Fibroblast of villous mesenchyme (primary cell): ENCODE data around the gene RASEF. TPM values are rescaled to one million over a fixed set of nuclear protein-coding genes. Genes with fewer than 3 reads are reported as not detected.

ENCODE experiments used
- DNase-seq: peaks from one replicate; pipeline ENCODE4 v3.0.0-alpha.2; 2010; ENCODE audit warnings: low read depth
- H3K4me3 ChIP-seq: 2 replicates; pipeline ENCODE4 v1.5.1; 2011; ENCODE audit warnings: low read depth, mild to moderate bottlenecking, low read length
- CTCF ChIP-seq: IDR thresholded peaks from 2 replicates; pipeline ENCODE4 v1.5.1; 2012; ENCODE audit warnings: low read depth, mild to moderate bottlenecking, low read length; ENCODE audit not compliant: insufficient read depth
- total RNA-seq: library from RNA; depleted of rRNA; stranded (reverse); fragments of >200 nt; gene quantifications from 2 replicates; pipeline ENCODE4 v1.2.3, GENCODE V29; 2012

The RASEF gene
- total RNA-seq, 1 donor = 0.43 TPM

DNA sequence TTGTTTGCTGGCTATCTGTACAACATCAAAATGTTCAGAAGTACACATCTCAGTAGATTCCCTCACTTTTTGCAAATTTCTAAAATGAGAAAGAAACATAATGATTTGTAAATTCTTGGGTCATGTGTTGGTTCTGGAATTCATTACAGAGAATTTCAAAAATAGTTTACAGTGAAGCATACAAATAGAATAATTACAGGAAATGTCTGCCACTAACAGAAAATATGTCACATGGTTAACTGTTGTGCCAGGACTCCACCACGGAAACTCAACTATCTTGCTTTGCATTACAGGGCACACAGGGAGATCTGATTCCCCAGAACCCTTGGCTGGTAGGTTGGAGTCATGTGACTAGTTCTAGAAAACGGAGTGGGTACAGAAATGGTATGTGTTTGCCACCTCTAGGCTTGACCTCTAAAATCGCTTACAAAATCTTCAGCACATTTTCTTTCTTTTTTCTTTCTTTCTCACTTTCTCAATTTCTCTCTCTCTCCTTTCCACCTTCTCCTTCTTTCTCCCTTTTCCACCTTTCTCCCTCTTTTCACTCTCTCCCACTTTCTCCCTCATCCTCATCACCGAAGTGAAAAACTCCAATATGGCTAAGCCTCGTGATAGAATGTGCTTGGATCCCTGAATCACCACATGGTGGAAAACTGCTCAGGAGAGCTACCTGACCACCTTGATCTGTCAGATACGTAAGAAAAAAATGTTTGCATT lies 32.4 kb downstream of the RASEF start:
- DNase-seq = no peak
- no peak overlapping the region for H3K4me3 ChIP-seq
- no peak for TF ChIP-seq CTCF

- TF ChIP-seq CTCF = no peak
Observed at GRCh38 chr9:83029531-83030137, 33.3 kb downstream of the RASEF start.

DNA sequence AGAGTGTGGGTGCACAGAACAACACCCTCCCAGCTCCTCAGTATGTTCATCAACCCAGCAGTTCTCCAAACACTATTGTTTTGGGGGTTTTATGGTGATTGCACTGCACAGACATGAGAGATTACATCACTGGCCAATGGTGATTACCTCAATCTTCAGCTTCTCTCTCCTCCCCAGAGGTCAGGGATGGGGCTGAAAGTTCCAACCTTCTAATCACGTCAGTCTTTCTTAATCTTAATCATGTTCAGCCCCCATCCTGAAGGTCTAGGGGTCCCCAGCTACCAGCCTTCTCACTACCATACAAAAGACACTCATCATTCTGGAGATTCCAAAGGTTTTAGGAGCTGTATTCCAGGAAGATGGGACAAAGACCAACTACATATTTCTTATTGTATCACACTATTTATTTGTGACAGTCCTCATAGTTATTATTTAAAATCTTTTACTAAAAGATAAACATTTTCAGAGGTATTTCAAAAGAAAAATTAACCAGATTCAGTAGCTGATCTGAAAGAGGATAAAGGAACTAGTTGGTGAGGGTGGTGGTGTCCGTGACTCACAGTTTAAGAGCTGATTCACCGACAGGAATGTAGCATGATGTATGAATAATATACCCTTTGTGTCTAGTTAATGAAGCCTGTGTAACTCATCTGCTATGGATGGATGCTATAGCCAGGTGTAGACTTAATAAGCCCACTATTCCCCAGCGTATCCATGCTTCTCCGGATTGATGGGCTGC lies 35.6 kb downstream of the RASEF start:
- peak; percentile 74 for DNase-seq
- no peak for TF ChIP-seq CTCF
- no peak overlapping the region for H3K4me3 ChIP-seq

More at GRCh38 chr9:83029531-83030137, 33.3 kb downstream of the RASEF start:
- no peak for DNase-seq
- H3K4me3 ChIP-seq = no peak overlapping the region

GRCh38 chr9:83024506-83025125 lies 38.3 kb downstream of the RASEF start:
- H3K4me3 ChIP-seq = no peak overlapping the region
- no peak for DNase-seq
- TF ChIP-seq CTCF = no peak

GRCh38 chr9:83023151-83023550 lies 39.8 kb downstream of the RASEF start:
- TF ChIP-seq CTCF = no peak
- no peak for DNase-seq
- H3K4me3 ChIP-seq = no peak overlapping the region

DNA sequence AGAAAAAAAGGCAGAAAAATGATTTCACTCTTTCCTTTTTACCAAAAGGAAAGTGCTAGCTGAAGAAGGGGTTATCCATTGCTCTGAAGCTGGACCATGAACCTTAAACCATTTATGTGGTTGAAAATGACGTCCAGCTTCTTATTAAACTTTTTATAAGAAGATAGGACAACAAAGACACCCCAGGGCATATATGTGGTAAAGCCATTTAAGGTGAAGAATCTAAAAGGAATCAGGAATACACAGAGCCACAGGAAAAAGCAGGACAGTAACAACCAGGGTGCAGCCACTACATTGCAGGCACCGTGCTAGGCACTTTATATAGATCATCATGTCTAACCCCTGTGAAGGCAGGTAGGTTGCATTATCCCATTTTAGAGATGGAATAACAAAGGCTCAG lies 42.1 kb downstream of the RASEF start:
- TF ChIP-seq CTCF = no peak
- DNase-seq = no peak
- no peak overlapping the region for H3K4me3 ChIP-seq
